CD4-positive, alpha-beta T cell treated with Interleukin-1 beta for 1 hour (primary cell): Measurements from ENCODE around the gene AK8.

Source experiments
- DNase-seq, 2 donors: peaks; one replicate each; pipeline ENCODE4 v3.0.0-alpha.2; 2020 to 2022

AK8 gene

DNA sequence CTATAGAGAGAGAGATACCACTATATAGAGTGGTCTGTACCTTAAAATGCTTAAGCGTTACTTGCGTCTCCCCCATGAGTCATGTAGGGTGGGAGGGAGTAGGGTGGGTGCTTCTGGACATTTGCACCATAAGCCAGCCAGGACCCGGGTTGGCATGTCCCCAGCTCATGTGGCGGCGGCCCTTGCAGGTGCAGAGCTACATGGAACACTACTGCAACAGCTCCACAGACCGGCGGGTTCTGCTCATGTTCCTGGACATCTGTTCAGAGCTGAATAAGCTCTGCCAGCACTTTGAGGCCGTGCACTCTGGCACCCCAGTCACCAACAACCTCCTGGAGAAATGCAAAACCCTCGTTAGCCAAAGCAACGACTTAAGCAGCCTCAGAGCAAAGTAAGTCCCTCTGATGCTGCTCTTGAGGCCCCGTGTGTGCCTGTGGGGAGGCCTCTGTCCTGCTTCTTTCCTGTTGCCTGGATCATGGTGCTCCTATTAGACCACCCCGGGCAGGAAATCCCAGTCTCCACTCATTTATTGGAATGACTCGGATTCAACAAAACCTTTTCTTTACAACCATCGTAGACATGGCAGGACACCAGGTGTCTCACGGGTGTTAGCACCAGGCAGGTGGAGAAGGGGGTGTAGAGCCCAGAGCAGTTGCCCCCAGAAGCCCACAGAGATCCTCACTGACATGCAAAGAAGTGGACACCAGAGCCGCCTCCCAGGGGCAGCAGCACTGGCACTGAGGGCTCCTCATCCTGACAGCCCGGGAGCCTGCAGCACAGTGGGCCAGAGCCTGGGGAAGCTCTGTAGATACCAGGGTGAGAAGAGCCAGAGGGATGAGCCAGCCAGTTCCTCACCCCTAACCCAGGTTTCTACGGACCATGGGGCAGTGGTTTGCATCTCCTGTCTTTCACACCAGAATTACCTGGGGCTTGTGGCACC, 9.4 kb upstream of the AK8 start:
- DNase-seq = no peak

DNA sequence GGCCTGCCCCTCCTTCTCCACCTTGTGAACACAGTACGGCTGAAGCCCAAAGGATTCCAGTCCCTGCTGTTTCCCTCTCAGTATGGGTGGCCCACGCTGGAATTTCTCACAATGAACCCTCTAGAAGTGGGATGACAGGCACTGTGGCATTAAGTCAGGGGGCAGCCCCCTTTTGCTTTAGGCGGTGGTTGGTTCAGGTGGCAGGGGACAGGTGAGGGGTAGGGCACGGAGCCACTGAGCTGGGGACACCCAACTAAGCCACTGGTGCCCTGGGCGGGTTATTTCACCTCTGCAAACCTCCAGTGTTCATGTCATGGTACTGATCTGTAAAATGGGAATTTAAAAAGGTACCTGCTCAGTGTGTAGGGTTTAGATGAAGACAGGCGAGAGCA, 8.2 kb upstream of the AK8 start:
- no peak for DNase-seq

DNA sequence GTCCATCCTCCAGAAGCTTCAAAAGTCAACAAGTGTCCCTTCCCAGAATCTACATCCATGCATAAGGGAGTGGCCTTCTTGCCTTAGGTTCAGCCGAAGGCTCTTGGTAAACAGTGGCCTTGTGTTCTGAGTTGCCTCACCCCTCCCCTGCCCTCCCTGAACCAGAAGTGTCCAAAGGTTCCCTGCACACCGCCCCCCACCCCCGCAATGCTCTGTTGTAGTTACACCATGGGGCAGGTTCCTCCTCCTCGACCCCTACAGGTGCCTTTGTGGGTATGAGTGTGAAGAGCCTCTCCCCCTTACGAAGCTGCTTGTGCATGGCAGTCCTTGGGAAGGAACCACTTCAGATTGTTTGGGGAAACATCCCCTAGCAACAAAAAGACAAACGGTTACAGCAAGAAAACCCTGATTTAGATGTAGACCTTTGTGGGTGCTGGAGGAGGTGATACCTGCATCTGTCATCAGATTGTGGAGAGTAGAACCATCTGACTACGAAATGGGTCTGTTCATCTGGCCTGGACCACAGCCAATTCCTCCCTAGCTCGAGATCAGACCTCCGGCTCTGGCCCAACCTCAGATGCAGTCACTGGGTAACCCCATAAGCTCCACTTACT, 7.7 kb upstream of the AK8 start:
- peak in 1 of 2 donors; percentile 13 for DNase-seq

DNA sequence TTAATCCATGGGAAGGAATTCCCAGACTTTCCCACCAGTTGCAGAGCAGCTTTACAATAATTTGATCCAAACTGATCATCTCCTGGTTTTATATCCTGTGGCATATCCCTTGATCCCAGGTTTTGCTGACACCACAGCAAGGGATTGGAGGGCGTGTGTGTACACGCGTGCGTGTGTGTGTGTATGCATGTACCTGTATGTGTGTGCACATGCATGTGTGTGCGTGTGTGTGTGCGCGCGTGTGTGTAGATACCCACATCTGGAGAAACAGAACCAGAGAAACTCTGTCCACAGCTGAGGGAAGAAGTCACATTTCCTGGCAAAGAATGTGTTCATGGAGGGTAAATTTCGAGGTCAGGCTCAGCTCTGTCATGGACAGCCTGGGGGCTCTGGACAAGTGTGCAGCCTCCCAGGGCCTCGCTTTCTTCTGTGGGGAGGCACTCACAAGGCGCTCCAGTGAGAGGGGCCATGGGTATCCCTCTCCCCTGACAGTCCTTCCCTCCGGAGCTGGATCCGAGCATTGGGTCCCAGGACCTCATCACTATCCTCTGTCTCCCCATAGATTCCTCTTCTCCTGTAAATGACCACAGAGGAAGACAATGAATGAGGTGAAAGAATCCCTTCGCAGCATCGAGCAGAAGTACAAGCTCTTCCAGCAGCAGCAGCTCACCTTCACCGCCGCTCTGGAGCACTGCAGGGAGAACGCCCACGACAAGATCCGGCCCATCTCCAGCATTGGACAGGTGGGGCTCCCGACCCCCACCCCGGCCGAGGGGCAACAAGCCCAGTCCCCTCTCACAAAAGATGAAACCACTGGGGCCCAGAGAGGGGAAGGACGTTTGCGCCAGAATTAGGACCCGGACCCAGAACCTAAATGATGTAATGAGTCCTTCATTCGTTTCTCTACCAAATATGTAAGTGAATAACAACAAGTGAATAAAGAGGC, 5.5 kb upstream of the AK8 start:
- no peak for DNase-seq

DNA sequence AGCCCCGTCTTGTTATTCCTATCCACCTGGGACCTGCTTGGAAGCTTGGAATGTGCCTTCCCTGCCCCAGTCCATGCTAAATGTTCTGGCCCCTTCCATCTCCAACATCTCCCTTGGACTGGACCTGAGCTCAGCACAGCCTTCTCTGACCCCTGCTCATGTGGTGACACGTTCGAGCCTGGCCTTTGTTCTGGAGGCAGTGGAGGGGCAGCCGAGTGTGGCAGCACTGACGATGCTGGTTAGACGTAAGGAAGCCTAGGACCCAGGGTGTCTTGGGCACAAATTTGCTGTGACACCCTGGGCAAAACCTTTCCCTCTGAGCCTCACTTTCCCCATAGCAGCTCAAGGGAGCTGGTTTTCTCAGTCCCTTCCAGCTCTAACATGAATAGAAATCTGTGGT, 4.5 kb upstream of the AK8 start:
- no peak for DNase-seq

DNA sequence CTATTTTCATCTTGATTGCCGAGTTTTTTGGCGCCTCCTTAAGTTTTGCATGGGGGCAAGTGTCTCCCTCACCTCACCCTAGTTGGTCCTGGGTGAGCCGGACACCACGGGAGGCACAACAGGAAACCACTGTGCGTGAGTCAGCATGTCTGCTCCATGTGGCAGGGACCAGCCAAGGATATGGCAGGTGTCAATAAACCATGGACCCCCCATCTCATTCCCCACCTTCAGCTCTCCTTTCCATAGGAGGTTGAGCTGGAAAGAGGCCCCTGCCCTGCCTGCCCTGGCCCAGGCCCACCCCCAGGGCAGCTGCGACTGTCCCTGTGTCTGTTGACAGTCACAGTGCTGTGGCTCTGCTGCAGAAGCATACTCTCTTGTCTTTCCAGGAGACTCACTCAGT, 3.7 kb upstream of the AK8 start:
- no peak for DNase-seq

DNA sequence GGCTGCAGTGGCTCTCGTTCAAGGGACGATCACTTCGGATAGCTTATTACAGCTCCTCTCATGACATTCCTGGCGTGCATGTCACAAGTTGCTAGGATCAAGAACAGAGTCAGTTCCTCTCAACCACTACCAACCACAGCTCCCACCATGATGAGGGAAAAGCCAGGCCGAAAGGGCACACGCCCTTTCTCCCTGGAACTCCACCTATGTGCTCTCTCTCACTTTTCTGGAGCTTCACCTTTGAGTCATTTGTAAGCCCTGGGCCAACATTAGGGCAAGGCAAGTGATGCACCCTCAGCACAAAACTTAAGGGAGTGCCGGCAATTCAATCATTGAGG, 2.2 kb upstream of the AK8 start:
- DNase-seq = no peak

DNA sequence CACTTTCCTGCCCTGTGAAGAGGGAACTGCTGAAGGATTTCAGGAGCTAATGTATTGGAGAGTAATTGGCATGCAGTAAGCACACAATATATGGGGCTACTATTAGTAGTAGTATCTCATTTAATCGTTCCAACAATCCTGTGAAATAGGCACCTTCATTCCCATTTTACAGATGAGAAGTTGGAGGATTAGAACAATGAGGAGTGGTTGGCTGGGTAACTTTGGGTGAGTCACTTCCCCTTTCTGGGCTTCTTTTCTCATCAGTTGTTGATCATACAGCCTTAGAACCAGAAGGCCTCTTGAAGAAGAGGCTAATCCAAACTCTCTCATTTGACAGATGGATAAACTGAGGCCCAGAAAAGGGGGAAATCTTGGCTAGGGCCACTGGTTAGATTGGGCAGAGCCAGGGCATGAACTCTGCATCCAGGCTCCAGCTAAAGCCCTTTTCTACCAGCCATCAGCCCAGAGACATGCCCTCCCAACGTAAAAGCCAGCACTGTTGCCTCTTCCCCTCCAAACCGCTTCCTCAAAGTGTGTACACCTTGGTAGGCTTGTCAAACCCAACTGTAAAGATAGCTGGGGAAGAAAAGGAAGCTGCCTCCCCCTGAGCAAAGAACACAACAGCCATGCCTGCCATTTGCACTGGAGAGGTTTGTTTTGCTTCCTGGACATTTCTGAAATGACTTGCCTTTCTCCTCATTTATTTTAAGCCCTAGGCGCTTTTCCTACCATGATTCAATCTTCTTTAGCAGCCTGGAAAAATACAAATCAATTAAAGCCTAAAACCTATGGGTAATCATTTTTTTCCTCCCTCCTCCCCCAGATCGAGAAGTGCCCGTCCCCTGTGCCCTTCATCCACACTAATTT, 1.6 kb upstream of the AK8 start:
- no peak for DNase-seq

DNA sequence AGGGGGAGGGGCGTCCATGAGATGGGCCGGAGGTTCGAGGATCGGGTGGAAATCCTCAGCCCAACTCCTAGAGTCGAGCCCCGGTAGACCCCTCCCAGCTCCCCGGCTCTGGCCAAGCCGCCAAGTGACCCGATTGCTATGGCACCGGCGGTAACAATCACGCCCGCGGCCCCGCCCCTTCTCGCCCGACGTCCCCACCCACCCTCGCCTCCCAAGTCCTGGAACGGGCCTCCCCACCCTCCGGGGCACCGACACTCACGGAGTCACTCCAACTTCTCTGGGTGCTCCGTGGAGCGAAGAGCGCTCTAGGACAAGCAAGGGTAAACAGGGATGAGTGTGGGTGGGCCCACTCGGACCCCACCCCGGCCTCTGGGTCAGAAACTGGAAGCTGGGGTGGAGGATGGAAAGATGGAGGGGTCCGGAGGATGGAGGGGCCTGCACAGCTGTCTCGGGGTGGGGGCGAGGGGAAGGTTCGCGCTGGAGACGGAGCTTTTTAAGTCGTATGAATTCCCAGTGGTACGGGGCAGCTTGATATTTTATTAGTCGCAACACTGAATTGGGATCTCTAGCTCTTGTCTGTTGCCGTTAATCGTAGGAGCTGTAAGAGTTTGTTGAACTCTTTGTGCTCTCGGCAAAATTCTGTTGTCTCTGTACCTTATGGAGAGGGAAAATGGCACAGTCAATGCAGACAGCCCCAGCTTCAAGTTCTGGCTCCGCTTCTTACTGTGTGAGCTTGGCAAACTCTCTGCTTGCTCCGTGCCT, 792 bp upstream of the AK8 start, which contains the start of gene SPACA9:
SPACA9 (plus strand) TSS at position 204 of the 762 bp plus-strand sequence. CDS start 5,050 bp downstream, outside the sequence.
- peak; percentile 42 to 50 for DNase-seq

DNA sequence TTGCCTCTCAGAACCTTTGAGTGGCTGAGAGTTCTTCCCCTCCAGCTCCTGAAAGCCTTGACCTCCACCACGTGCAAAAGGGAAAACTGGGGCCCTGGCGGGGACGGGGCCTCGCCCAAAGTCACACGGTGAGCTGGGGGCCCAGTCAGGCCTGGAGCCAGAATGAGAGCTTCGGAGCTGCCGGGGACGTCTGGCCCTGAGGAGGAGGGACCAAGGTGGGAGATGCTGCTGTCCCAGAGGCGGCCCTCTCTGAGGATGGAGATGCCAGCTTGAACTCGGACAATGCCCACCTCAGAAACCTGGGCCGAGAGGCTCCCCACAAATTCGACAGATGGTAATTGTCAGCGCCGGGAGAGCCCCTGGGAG, 643 bp downstream of the AK8 start:
- DNase-seq = no peak

DNA sequence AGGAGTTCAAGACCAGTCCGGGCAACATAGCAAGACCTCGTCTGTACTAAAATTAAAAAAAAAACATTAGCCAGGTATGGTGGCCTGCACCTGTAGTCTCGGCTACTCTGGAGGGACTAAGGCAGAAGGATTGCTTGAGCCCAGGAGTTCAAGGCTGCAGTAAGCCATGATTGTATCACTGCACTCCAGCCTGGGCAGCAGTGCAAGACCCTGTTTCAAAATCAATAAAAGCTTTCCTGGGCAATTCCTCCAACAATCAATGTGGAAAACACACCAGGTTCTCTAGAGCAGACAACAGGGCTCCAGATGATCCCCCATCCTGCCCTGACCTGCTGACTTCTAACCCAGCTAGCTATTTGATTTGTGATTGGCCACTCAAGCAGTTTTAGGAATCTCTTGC, 1.2 kb downstream of the AK8 start:
- DNase-seq = no peak

DNA sequence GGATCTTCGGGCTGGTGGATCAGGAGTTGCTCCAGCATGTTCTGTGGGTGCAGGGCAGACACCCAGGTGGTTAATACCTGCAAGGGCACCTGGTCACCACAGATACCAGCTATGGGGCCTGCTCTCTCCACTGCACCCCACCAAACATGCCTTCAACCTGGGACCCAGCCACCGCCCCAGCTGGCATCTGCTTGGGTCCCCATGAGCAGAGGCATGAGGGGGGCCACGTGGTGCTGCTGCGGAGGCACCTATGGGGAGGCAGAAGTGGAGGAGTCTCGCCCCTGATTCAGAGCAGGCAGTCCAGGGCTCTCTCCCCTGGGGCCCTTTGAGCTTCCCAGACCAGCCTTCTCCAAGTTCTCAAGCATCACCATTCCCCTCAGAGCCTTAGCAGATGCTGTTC, 2.9 kb downstream of the AK8 start:
- no peak for DNase-seq

DNA sequence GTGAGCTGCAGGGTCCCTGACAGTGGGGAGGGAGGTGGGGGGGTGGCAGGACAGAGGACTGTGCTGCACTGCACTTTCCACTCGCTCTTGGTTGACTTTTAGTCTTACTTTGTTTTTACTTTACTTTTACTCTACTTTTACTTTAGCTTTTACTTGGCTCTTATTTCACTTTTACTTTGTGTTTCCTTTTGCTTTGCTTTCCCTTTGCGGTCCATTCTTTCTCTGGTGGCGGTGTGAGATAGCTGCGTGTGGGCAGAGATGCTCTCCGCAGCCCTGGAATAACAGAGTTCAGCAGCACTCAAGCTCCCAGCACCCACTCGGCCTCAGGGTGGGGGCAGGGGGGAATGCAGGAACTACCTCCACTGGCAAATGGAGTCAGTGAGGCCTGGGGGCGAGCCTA, 4.7 kb downstream of the AK8 start:
- no peak for DNase-seq

DNA sequence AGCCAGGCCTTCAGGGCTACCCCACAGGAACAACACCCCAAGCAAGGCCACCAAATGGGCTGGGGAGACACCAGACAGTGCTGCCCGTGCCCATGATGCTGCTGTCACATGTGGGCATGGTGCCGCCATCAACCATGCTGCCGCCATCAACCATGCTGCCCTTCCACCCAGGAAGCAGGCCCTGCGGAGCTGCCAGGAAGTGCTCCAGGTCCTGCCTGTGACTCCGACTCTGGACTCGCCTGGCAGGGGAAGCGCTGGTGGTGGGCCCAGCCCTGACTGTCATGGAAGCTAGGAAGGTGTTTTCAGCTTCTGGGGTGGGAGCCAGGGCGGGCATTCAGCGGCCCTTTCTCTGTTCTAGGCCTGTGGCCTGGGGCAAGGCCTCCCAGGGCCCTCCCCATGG, 8.8 kb downstream of the AK8 start:
- no peak for DNase-seq

DNA sequence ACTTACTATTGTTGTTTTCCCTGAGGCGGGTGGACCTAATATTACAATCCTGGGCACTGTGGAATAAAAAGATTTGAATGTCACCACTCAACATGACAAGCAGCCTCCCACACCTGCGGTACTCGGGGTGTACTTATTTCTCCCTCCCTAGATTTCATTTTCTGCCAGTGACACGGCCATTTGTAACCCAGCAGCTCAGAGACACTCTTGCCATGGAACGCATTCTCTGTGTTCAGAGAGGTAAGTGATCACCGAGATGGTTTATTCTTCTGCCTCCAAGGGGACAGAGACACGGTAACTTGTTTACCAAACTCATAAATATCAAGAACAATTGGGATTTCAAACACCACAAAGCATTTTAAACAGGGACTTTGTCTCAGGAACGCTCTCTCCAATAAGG, 11.2 kb downstream of the AK8 start:
- DNase-seq = no peak

DNA sequence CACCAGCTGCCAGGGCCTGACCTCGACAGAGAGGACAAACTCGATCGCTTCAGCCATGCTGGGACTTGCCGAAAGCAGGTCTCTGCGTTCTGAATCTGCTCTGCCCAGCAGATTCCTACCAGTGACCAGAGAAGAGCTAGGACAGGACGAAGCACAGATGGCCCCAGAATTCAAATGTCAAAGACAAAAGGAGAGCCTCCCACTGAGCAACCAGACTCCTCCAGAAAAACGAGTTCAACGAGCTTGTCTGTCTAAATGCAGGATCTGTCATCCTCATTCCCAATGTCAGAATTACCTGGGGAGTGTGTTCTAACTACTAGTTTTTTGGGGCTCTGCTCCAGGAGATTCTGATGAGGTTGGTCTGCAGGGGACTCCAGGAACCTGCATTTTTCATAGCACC, 13.4 kb downstream of the AK8 start:
- DNase-seq = no peak

DNA sequence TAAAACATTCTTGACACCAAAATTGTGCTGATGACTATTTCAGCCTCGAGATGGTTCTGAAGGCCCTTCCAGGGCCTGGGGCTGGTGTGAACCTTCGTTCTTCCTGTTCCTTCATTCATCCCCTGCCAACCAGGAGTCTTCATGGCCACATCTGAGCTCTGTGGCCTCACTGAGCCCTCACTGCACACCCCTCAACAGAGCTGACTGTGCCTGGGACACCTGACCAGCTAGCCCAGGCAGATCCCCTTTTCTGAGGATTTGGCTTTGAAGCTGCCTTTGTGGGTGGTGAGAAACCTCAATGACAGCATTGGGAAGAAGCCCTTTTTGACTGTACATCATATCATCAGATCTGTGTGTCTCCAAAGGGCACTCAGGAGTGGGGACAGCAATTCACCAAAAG, 13.8 kb downstream of the AK8 start:
- no peak for DNase-seq

DNA sequence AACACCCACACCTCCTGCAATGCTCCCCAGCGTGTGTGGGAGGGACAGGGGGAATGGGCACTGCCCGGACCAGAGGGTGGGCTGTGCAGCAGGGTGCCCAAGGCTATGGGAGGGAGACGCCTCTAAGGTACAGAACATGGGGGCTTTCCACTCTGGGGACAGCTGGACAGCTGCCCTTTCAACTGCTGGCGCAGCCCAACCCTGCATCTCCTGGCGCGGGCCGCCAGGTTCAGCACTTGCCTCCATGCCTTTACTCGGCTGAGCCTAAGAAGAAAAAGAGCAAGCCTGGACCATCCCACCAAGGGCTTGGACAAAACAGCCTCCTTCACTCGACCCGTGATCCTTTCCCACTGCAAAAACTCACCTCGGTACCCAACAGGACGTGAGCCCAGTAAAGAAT, 15.0 kb downstream of the AK8 start:
- DNase-seq = no peak

DNA sequence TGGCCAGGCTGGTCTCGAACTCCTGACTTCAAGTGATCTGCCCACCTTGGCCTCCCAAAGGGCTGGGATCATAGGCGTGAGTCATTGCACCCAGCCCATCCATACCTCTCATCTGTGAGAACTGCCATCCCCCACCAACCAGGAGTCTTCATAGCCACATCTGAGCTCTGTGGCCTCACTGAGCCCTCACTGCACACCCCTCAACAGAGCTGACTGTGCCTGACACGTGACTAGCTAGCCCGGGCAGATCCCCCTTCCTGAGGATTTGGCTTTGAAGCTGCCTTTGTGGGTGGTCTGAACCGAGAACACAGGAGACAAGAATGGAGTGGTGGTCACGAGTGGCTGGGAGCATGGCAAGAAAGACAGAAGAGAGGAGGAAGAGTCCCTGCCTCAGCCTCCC, 15.6 kb downstream of the AK8 start:
- DNase-seq = no peak

DNA sequence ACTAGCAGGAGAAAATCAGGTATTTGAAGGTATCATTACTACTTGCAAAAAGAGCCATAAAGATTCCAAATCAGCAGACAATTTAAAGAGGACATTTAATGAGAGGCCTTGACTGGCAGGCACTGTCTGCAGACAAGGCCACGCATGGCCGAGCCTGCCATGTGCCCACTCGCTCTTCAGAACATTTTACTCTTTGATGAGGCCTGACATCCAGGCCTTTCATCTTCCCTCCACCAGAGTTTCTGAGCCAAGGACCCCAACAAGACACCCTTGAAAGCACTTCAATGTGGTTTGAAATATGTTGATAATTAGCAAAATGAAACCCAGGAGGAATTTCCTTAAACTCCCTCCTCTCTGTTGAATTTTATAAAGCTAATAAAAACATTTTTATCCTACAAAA, 16.4 kb downstream of the AK8 start:
- DNase-seq = no peak

DNA sequence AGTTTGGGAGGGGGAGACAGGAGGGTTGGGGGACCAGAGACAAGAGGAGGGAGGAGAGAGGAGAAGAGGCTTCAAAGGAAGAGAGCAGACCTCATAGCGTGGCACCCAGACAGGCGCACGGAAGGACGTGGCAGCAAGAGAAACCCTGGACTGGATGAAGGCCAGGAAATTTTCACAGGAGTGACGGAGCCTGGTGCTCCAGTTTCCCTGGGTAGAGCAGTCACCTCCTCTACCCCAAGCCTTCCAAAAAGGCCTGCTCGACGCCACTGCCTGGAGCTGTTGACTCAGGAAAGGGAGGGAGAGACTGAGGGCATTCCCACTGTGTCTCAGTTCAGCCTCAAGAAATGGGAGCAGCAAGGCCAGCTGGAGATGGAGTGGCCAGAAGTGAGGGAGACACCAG, 19.3 kb downstream of the AK8 start:
- DNase-seq = no peak
